Lower lobe of right lung (tissue), 2 donors: ENCODE data around the gene ASB18. TPM values are rescaled to one million over a fixed set of nuclear protein-coding genes. Genes with fewer than 3 reads are reported as not detected.

Experiments used
- ATAC-seq, 2 donors: fragments of 200-7000 bp; cut with Tn5 transposase; one replicate each; pipeline ENCODE4 v1.9.1; 2020 to 2022; ENCODE audit warnings: mild to moderate bottlenecking in 2 of 2, moderate library complexity in 2 of 2
- DNase-seq: peaks from one replicate; pipeline ENCODE4 v3.0.0-alpha.2; 2020
- H3K27ac ChIP-seq: fragments of 200-600 bp; one replicate; pipeline ENCODE4 v1.8.0; 2022
- H3K27me3 ChIP-seq: fragments of 200-600 bp; one replicate; pipeline ENCODE4 v1.8.0; 2022; ENCODE audit warnings: low read depth
- H3K36me3 ChIP-seq: fragments of 200-600 bp; one replicate; pipeline ENCODE4 v1.8.0; 2022; ENCODE audit warnings: mild to moderate bottlenecking
- H3K4me1 ChIP-seq: fragments of 200-600 bp; one replicate; pipeline ENCODE4 v1.8.0; 2022
- H3K4me3 ChIP-seq: fragments of 200-600 bp; one replicate; pipeline ENCODE4 v1.8.0; 2022; ENCODE audit warnings: mild to moderate bottlenecking
- H3K9me3 ChIP-seq: fragments of 200-600 bp; one replicate; pipeline ENCODE4 v1.8.0; 2022
- intact Hi-C: fragments of 100-400 bp; cut with DNase I; formaldehyde crosslinking; loops from one replicate; pipeline ENCODE4 v1.11.0; 2022
- total RNA-seq: library from RNA; stranded (reverse); fragmentation: NEBNext Ultra II Directional; extraction: Animal tissue kit (Norgen Biotek cat#: 25700); gene quantifications from one replicate; pipeline ENCODE4 v1.2.1, GENCODE V29; 2021
- TF ChIP-seq, protein P1 (sequence below): fragments of 200-600 bp; IDR thresholded peaks from one replicate; pipeline ENCODE4 v1.8.0; 2022; ENCODE audit warnings: antibody characterized with exemption, mild to moderate bottlenecking
- donor health status: DM: no; HTN: yes; CAD: no; lungs with severe emphysema.

Gene ASB18
- total RNA-seq, 1 donor from 2014 or later = not detected

DNA sequence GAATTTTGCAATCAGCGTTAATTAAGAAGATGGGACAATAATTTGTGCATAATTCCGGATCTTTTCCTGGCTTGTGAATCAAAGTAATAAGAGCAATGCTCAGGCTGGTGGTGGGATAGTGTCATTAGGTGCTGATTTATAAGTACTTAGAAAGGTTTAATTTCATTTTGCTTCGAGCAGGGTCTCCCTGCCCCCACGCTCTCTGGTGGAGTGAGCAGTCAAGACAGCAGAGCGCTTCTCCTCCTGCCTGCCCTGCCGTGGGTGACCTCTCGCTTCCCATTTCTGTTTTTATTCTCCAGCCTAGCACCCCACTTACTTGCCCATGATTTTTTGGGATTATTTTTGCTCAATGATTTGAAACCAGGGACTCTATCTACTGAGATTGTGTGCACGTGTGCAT is 7.1 kb downstream of the ASB18 start:
- Histone ChIP-seq H3K27me3 (no peaks in the 10 kb centered on the region), H3K9me3 (no peaks in the 10 kb centered on the region), H3K4me1 (no peaks in the 10 kb centered on the region), H3K4me3 (no peak overlapping the region), H3K27ac (no peak overlapping the region), H3K36me3 (no peaks in the 10 kb centered on the region)
- intact Hi-C loops = no loop called here
- no peak for DNase-seq
- TF ChIP-seq, protein P1, sequence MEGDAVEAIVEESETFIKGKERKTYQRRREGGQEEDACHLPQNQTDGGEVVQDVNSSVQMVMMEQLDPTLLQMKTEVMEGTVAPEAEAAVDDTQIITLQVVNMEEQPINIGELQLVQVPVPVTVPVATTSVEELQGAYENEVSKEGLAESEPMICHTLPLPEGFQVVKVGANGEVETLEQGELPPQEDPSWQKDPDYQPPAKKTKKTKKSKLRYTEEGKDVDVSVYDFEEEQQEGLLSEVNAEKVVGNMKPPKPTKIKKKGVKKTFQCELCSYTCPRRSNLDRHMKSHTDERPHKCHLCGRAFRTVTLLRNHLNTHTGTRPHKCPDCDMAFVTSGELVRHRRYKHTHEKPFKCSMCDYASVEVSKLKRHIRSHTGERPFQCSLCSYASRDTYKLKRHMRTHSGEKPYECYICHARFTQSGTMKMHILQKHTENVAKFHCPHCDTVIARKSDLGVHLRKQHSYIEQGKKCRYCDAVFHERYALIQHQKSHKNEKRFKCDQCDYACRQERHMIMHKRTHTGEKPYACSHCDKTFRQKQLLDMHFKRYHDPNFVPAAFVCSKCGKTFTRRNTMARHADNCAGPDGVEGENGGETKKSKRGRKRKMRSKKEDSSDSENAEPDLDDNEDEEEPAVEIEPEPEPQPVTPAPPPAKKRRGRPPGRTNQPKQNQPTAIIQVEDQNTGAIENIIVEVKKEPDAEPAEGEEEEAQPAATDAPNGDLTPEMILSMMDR = no peak
- no peak for ATAC-seq

DNA sequence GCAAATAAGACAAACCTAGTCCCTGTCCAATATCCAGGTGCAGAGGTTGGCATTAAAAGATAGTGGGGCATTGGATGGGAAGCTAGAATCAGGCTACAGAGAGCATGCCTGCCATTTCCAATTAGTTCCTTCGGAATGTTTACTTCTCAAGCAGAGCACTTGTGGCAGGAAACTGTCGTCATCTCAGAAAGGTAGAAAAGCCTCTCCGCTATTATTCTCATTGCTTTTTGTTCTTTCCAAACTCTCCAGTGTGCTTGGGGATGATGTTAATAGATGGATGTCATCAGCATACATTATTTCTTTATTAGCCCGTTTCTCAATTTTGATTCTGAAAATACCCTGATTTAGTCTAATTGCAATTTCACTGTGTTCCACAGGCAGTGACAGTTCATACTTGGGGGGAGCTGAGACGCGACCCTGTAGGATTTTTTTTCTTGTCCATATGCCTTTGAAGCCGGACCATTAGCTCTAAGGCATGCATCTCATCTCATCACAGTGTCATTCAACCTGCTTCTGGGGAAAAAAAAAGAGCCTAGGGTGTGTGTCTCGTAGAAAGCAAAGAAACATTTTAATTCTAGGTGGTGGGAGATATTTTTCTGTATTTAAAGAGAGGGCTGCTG is 7.7 kb downstream of the ASB18 start:
- H3K4me1 ChIP-seq = no peaks in the 10 kb centered on the region
- no peak overlapping the region for H3K27ac ChIP-seq
- H3K27me3 ChIP-seq = no peaks in the 10 kb centered on the region
- DNase-seq (no peak), ATAC-seq (no peak)
- intact Hi-C loops = no loop called here
- H3K9me3 ChIP-seq = no peaks in the 10 kb centered on the region
- H3K36me3 ChIP-seq = no peaks in the 10 kb centered on the region
- TF ChIP-seq, protein P1 = no peak
- no peak overlapping the region for H3K4me3 ChIP-seq

DNA sequence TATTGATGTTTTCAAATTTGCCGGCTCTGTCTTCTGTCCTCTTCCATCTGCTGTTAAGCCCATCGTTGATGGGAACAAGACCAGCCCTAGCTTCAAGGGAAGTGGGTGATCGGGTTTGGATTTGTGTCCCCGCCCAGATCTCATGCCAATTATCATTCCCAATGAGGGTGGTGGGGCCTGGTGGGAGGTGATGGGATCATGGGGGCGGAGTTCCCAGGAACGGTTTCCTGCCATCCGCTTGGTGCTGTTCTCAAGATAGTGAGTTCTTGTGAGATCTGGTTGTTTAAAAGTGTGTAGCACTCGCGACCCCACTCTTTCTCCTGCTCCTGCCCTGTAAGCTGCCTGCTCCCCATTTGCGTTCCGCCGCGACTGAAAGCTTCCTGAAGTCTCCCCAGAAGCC is 9.5 kb downstream of the ASB18 start:
- Histone ChIP-seq H3K9me3 (no peaks in the 10 kb centered on the region), H3K36me3 (no peaks in the 10 kb centered on the region), H3K27ac (no peak overlapping the region), H3K4me3 (no peak overlapping the region), H3K4me1 (no peaks in the 10 kb centered on the region), H3K27me3 (no peaks in the 10 kb centered on the region)
- ATAC-seq (no peak), DNase-seq (no peak)
- intact Hi-C loops = no loop called here
- TF ChIP-seq, protein P1 = no peak

DNA sequence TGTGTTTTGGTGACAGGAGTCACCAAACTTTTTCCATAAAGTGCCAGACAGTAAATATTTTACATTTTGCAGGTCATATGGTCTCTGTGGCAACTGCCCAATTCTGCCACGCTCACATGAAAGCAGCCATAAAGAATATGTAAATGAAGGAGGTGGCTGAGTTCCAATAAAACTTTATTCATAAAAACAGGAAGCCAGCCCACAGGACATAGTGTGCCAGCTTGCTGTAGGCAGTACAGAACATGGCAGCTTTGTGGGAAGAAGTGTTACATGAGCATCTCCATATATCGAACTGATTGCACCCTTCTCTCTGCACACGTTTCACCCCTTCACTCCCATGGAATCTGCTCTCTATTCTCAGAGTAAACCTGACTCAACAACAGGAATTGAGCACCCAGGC is 10.2 kb downstream of the ASB18 start:
- Histone ChIP-seq H3K27me3 (no peaks in the 10 kb centered on the region), H3K27ac (no peak overlapping the region)
- intact Hi-C loops = no loop called here

DNA sequence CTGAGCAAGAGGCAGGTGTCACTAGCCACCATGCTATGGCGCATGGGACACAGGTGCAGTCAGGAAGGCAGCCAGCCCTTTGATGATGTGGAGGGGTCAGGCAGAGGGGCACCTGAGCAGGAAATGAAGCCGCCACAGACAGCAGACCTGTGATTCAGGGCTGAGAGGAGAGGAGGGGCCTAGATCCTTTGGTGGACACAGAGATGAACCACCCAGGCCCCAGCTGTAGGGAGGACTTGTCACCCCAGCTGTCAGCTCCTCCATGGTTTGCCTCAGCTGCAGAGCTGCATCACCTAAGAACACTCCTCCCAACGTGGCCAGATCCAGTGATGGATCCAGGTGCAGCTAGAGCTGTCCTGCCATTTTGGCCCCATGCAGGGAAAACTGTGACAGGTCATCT is 11.6 kb downstream of the ASB18 start:
- no peaks in the 10 kb centered on the region for H3K36me3 ChIP-seq
- H3K27me3 ChIP-seq = no peaks in the 10 kb centered on the region
- ATAC-seq = no peak
- intact Hi-C loops = no loop called here
- no peaks in the 10 kb centered on the region for H3K9me3 ChIP-seq
- no peak overlapping the region for H3K27ac ChIP-seq
- TF ChIP-seq, protein P1 = no peak
- no peak overlapping the region for H3K4me3 ChIP-seq
- no peak for DNase-seq
- H3K4me1 ChIP-seq = no peaks in the 10 kb centered on the region

More for the DNA sequence above, 10.2 kb downstream of the ASB18 start:
- no peak for ATAC-seq
- TF ChIP-seq, protein P1 = no peak
- Histone ChIP-seq H3K4me1 (no peaks in the 10 kb centered on the region), H3K9me3 (no peaks in the 10 kb centered on the region), H3K4me3 (no peak overlapping the region), H3K36me3 (no peaks in the 10 kb centered on the region)
- no peak for DNase-seq
